ENCODE measurements around the gene TMCO6.
"Not testable (repeated sequence)": the region's sequence is repeated elsewhere in the genome, so short reads cannot be mapped to it uniquely, and the experiment has no call there.

The TMCO6 gene

GRCh38 chr5:140639148-140639981, at the start of gene TMCO6:
TSS of gene TMCO6 (plus strand) at chr5:140639451. CDS start at chr5:140639528, 77 bp downstream.
- peak; percentile 63 for TF ChIP-seq CTCF (IDR thresholded peaks at IDR 0.05; ENCODE audit: control insufficient read depth, extremely low read depth, insufficient read depth)
- peak within 1 kb of the TSS; percentile 61 for H3K4me3 ChIP-seq (ENCODE audit: low read depth, low read length)
- DNase-seq (ENCODE audit: low read depth) = peak; percentile 97

- no peak overlapping the region for H3K4me3 ChIP-seq (ENCODE audit: low read depth, low read length)
- DNase-seq (ENCODE audit: low read depth) = no peak
- TF ChIP-seq CTCF (IDR thresholded peaks at IDR 0.05; ENCODE audit: control insufficient read depth, extremely low read depth, insufficient read depth) = no peak
Observed at GRCh38 chr5:140590861-140591260, 48.4 kb upstream of the TMCO6 start.

- DNase-seq (ENCODE audit: low read depth) = no peak
- no peak overlapping the region for H3K4me3 ChIP-seq (ENCODE audit: low read depth, low read length)
- no peak for TF ChIP-seq CTCF (IDR thresholded peaks at IDR 0.05; ENCODE audit: control insufficient read depth, extremely low read depth, insufficient read depth)
Observed at GRCh38 chr5:140591747-140592372, 47.4 kb upstream of the TMCO6 start.

- not testable (repeated sequence) for DNase-seq (ENCODE audit: low read depth); H3K4me3 ChIP-seq (ENCODE audit: low read depth, low read length)
Observed at GRCh38 chr5:140593070-140593469, 46.2 kb upstream of the TMCO6 start.

- no peak for DNase-seq (ENCODE audit: low read depth)
- TF ChIP-seq CTCF (IDR thresholded peaks at IDR 0.05; ENCODE audit: control insufficient read depth, extremely low read depth, insufficient read depth) = no peak
- H3K4me3 ChIP-seq (ENCODE audit: low read depth, low read length) = no peak overlapping the region
Observed at GRCh38 chr5:140594169-140594568, 45.1 kb upstream of the TMCO6 start.

- no peak overlapping the region for H3K4me3 ChIP-seq (ENCODE audit: low read depth, low read length)
- DNase-seq (ENCODE audit: low read depth) = no peak
- no peak for TF ChIP-seq CTCF (IDR thresholded peaks at IDR 0.05; ENCODE audit: control insufficient read depth, extremely low read depth, insufficient read depth)
Observed at GRCh38 chr5:140595538-140596300, 43.5 kb upstream of the TMCO6 start.

GRCh38 chr5:140596321-140596741, 42.9 kb upstream of the TMCO6 start:
- DNase-seq (ENCODE audit: low read depth) = no peak
- TF ChIP-seq CTCF (IDR thresholded peaks at IDR 0.05; ENCODE audit: control insufficient read depth, extremely low read depth, insufficient read depth) = no peak

More at GRCh38 chr5:140596321-140596741, 42.9 kb upstream of the TMCO6 start:
- no peak overlapping the region for H3K4me3 ChIP-seq (ENCODE audit: low read depth, low read length)

All from LNCaP clone FGC (cell line).